GM10266 (cell line): ENCODE data around the gene CYBB.
"Not testable (repeated sequence)": the region's sequence is repeated elsewhere in the genome, so short reads cannot be mapped to it uniquely, and the experiment has no call there.

ENCODE experiments used
- DNase-seq: peaks from one replicate; pipeline ENCODE4 v3.0.0; 2012; ENCODE audit errors: extremely low spot score
- TF ChIP-seq, protein P1 (sequence below): IDR thresholded peaks from 2 replicates; pipeline ENCODE4 v1.5.1; 2012; ENCODE audit warnings: mild to moderate bottlenecking, low read depth; ENCODE audit not compliant: control insufficient read depth, insufficient read depth; ENCODE audit errors: missing control alignments

The CYBB gene

DNA sequence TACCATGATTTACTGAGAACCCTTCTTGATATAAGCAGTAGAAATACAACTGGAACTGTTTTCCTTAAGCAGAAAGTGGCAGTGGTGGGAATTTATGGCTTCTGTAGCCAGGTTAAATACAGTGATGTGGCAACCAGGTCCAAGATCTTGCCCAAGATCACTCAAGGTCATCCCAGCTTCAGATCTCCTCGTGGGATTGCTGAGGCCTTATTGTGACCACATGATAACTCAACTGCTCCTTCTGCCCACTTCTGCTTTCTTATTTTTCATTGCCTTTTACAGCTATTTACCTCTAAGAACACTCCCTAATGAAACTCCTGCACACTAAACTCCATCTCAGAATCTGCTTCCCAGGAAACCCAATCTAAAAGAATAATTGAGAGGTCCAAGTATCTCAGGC, 12.4 kb upstream of the CYBB start:
- TF ChIP-seq, protein P1, sequence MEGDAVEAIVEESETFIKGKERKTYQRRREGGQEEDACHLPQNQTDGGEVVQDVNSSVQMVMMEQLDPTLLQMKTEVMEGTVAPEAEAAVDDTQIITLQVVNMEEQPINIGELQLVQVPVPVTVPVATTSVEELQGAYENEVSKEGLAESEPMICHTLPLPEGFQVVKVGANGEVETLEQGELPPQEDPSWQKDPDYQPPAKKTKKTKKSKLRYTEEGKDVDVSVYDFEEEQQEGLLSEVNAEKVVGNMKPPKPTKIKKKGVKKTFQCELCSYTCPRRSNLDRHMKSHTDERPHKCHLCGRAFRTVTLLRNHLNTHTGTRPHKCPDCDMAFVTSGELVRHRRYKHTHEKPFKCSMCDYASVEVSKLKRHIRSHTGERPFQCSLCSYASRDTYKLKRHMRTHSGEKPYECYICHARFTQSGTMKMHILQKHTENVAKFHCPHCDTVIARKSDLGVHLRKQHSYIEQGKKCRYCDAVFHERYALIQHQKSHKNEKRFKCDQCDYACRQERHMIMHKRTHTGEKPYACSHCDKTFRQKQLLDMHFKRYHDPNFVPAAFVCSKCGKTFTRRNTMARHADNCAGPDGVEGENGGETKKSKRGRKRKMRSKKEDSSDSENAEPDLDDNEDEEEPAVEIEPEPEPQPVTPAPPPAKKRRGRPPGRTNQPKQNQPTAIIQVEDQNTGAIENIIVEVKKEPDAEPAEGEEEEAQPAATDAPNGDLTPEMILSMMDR, result no peak

DNA sequence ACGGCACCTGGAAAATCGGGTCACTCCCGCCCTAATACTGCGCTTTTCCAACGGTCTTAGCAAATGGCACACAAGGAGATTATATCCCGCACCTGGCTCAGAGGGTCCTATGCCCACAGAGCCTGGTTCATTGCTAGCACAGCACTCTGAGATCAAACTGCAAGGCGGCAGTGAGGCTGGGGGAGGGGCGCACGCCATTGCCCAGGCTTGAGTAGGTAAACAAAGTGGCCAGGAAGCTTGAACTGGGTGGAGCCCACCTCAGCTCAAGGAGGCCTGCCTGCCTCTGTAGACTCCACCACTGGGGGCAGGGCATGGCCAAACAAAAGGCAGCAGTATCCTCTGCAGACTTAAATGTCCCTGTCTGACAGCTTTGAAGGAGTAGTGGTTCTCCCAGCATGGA, 11.0 kb upstream of the CYBB start:
- not testable (repeated sequence) for DNase-seq

More for the DNA sequence above, 12.4 kb upstream of the CYBB start:
- no peak for DNase-seq

DNA sequence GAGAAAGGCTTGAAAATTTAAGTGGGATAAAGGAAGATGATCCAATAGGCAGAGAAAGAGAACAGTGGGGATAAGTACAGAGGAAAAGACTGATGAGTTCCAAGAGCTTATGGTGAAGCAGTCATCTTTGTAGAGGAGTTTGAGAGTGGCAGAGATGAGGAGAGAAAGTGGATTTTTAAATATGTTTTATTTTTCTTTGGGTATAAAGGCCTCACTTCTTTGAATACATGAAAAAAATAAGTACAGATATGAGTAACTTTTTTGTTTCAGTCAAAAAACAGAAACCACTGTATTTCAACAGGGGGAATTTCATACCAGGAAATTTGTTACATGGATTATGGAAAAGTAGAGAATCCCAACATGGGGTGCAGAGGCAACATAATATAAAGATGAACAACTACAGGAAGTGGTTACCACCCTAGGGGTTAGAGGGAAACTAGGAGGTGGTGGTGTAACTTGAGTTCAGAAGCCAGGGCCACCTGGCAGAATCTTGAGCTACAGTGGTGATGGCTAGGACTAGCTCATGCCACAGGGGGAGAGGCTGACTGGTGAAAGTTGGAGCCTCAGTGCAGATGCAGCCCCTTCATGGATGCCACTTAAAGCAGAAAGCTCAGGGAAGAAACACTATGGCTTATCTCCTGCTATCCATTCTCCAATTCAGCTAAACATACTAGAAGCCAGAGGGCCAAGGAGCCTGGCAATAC, 3.4 kb upstream of the CYBB start:
- TF ChIP-seq, protein P1, result no peak

DNA sequence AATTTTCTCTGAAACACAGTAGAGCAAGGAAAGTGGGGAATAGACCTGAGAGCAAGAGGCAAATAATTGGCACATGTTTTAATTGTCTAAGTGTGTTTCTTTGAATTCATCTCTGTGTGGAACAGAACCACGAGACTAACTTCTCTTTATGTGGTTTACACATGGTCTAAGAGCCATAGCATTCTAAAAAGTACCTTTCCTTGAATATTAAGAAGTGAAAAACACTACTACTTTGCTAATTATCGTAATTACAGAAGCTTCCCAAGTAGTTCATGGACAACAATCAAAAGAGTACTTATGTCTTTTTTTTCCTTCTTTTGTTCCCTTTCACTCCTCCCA, 2.9 kb upstream of the CYBB start:
- no peak for DNase-seq
- TF ChIP-seq, protein P1, result no peak

More for the DNA sequence above, 3.4 kb upstream of the CYBB start:
- no peak for DNase-seq

DNA sequence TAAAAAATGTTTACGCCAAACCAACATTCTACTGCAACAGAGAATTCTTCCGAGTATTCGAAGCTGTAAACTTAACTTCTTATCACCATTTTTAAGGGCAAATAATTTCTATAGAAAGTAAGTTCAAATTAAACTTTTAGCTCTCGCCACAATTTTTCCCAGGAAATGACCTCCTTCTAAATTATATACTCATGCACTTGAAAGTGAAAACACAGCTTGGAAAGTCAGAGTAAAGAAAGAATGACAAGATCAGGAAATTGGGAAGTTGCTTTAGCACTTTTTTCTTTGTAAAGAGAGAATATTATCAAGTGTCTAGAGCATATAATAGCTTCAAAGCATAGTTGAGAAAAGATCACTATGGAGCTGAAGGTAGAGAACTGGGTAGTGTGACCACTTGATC, 1.2 kb downstream of the CYBB start:
- TF ChIP-seq, protein P1, result no peak
- no peak for DNase-seq

DNA sequence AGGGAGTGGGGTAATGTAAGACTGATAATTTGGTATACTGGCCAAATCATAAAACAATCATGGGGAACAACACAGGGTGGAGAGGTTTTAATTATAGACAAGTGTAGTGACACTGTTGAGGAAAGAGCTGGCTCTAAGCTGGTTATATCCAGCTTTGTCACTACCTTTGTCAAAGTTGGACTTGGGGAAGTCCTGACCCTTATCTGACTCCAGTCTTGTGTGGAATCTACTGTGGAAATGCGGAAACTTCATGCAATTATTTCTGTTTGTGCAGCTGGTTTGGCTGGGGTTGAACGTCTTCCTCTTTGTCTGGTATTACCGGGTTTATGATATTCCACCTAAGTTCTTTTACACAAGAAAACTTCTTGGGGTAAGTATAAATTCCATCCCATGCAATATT, 2.0 kb downstream of the CYBB start:
- DNase-seq, result no peak
- TF ChIP-seq, protein P1, result no peak

DNA sequence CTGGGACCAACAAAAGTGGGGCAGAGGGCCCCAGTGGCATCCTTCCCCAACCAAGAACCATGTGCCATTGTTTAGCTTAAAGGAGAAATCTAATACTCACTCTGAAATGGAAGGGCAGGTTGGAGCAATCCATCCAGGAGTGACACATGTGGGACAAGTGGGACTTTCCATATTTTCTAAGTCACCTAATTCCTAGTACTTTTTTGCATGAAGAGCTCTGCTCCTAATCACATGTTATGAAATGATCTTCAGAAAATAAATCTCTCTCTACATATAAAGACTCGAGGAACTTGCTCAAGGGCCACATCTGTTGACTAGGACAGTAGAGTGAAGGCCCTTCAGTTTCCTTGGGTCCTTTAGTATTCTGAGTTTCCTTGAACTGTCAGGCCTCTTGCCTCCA, 2.5 kb downstream of the CYBB start:
- no peak for DNase-seq
- TF ChIP-seq, protein P1, result no peak

DNA sequence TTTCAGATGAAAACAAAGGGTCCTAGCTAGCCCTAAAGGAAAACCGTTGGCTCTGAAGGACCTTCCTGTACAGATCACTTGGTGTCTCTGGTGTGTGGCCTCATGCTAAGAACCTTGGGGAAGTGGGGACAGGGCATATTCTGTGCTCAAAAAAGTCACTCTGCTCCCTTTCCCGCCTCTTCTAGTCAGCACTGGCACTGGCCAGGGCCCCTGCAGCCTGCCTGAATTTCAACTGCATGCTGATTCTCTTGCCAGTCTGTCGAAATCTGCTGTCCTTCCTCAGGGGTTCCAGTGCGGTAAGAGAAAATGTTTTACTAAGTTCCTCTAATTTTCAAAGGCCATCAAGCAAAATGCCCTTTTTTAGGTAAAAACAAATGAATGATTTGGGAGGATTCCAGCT, 3.4 kb downstream of the CYBB start:
- DNase-seq, result no peak
- TF ChIP-seq, protein P1, result no peak
